SIG-M5 treated with dmso at 0.1 percent for 504 hours (cell line): ENCODE data around the gene ANO6.
A peak's percentile ranks its signal among the peaks of the same experiment; 100 is the strongest.

Source experiments
- DNase-seq: peaks from one replicate; lab custom pipeline; 2025; ENCODE audit not compliant: unreplicated experiment; lab: John Stamatoyannopoulos, UW

ANO6 gene

DNA sequence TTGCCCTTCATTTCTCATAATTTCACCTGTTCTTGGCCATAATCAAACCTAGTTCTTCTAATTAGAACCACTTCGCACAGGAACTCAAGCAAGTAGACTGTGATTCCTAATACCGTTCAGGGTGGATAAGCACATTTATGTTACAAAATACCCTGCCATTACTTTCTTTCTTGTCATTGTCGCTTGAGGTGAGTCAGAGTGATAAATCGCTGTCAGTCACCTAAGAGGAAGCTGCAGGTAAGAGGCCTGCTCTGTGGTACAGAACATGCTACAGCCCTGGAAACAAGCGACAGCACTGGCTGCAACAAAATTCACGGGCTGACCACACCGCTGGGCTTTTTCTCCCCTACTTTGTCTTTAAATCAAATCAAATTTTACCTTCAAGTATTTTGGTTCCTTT lies 218.2 kb downstream of the ANO6 start:
- DNase-seq: no peak

DNA sequence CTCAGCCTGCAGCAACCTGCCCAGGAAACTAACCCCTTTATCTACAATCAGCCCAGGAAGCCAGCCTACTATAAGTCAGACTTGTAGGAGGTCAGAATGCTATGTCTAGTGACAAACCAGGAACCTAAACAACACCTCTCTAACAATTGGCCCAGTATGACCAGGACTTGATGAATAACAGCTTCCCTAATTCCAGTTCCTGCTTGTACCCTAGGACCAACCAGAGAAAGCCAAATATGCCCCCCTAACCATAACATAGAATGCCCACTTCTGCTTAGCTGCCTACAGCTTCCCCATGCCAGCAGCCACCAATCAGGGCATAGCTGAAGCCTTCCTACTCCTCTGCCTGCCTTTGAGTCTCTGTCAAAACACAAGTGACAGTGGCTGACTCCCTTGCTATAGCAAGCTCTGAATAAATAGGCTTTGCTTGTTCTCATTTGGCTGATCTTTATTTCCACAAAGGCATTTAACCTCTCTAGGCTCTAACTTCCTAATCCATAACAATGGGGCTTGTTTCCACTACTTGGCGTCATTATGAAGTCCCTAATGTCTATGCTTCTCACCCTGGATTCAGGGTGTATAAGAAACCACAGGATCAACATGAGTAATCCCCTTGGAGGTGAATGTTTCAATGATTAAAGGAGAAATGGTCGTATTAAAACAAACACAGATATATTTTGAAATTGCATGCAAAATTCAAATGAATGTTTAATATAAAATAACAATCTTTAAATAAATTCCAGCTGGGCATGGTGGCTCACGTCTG lies 220.2 kb downstream of the ANO6 start:
- peak; percentile 77 for DNase-seq

DNA sequence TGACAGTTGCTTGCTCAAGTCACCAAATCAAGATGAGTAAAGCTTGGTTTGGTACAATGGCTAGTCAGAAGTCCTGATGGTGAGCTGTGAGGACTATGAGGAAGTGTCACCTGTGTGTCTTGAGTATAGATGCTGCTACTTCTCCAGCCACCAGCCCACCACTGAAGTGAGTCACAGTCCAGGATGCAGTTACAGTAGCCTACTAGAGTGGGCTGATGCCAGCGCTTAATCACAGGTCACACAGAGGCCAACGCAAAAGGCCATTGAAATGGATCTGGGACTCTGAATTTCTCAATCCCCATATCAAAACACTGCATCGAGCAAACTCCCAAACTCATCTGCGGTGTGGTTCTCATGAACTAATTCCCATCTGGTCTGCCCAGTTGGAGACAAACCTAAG lies 223.1 kb downstream of the ANO6 start:
- DNase-seq: peak; percentile 18

DNA sequence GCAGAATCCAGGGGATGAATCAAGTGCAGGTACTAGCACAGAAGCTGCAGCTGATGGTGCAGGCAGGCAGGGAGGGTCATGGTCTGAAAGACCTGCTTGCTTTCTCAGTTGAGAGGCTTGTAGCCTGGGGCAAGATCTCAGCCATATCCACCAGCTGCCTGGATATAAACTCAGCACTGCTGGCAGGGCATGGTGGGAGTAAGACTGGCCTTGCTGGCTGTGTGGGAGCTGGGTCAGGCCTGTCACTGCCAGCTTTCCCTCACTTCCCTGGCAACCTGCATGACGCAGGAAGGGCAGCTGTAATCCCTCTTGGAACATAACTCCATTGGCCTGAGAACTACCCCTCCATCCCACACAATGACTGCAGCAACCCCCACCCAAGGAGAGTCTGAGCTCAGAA lies 230.1 kb downstream of the ANO6 start:
- no peak for DNase-seq

DNA sequence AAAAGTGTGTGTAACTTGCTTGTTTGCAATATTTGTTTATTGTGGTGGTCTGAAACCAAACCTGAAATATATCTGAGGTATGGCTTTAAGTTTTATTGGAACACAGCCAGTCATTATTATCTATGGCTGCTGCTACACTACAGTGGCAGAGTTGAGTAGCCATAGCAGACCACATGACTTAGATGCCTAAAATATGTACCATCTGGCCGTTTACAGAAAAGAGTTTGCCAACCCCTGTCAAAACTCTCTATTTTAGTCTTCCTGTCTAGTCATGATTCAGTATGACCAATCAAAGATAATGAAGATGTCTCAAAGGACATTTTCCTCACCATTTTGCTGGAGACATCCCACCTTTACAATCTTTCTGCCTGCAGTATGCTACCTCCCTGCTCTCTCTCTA lies 242.3 kb downstream of the ANO6 start:
- no peak for DNase-seq

DNA sequence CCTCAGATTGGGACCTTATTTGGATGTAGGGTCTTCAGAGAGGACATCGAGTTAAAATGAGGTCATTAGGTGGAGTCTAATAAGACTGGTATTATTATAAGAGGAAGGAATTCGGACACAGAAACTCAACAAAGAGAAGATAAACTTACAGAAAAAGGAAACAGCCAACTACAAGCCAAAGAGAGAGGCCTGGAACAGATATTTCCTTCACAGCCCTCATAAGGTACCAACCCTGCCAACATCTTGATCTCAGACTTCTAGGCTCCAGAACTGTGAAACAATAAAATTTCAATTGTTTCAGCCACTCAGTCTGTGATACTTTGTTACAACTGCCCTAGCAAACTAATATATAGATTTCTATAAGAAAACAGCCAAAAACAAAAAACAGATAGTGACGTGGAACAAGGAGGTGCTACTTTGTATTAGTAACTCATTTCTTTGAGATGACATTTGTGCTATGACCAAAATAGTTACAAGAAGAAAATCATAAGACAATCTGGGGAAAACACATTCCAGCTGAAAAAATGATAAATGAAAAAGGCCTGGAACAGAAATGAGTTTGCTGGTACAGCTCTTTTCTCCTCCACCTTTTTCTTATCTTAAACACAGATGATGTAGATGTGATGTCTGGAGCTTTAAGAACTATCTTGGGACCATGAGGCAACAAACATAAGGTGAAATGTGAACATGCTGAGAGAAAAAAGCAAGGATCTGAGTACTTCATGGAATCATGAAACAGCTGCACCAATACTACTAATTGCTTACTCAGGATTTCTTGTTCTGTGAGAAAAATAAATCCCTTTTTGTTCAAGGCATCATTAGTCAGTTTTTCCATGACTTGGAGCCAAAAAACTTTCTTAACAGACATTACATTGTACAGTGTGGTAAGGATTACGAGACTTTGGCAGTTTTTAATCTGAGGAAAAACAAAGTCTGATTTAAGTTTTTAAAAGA lies 243.2 kb downstream of the ANO6 start:
- DNase-seq: no peak

DNA sequence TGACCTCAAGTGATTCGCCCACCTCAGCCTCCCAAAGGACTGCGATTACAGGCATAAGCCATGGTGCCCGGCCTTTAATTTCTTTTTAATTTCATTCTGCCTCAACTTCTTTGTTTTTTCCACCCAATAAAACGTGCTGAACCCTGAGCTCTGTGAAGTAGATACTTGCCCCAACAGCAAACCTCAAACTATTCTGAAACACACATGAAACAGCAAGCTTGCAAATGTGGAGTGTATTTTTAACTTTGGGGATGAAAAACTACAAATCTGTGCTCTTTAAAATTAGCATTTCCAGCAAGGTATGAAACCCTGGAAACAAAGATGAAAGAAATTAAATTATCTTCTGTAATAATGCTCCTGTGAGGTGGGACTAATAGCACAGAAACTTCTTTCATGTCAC lies 246.6 kb downstream of the ANO6 start:
- DNase-seq: no peak

DNA sequence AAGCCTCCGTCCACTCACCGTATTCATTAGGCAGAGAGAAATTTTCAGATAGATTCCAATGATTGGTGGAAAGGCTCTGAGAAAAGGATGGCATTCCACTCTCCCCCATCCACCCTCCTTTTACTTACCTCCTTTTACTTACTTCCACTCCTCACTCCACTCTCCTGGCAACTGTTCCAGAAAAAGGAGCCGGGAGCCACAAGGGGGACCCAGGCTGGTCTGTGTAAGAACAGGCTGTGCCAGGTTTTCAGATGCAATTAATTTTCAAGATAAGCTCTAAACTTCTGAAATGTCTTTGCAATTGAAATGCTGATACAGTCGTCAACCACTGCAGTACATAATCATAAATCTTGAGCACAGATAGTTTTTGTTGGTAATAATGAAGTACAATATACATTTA lies 248.8 kb downstream of the ANO6 start:
- DNase-seq: no peak

DNA sequence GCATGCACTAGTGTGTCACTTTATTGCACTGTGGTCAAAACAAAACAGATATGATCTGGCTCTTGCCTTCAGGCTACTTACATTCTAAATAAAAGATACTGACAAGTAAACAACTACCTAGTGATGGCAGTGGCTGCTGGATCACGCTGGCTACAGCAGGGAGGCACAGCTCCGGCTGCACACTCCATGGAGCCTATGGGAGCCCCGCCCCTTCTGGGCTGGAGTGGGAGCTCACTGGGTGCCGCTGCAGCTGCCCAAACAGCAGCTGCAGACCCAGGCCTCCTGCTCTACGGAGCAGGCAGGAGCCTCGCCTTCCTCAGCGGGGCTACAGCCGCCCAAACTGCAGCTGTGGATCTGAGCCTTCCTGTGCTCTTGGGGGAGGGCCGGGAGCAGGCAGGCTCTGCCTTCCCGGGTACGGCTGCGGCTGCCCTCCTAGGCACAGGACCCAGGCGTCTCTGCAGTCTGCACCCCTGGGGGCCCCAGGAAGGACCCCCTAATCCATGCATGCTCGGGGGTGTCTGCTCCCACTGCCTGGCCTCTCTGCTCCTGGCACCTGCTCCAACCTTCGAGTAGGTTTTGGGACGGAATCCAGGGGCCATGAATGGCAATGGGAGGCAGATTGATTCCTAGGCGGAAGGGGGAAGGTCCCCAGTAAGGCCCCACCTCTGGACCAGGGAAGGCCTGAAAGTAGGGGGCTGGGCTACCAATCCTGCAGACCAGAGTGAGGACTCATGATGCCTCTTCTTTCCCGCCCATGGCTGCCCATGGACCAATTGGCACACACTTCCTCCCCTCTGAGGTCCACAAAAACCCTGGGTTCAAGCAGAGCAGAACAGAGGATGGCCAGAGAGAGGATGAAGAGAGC lies 253.1 kb downstream of the ANO6 start:
- DNase-seq: no peak

DNA sequence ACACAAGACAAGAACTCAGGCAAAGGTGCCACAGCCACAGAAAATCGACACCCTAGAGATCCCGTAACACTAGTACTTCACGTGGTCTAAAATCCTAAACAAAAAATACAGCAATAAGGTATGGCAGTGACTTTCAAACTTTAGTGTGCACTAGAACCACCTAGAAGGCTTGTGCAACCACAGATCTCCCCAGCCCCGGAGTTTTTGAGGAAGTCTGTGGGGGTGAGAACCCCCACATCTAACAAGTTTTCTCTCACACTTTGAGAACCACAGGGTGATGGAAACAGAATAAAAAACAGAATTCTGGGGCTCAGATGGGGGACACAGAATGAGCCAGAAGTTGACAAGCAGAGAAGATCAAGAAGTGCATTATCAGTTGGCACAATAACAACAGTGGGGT lies 254.0 kb downstream of the ANO6 start:
- peak; percentile 1 for DNase-seq

DNA sequence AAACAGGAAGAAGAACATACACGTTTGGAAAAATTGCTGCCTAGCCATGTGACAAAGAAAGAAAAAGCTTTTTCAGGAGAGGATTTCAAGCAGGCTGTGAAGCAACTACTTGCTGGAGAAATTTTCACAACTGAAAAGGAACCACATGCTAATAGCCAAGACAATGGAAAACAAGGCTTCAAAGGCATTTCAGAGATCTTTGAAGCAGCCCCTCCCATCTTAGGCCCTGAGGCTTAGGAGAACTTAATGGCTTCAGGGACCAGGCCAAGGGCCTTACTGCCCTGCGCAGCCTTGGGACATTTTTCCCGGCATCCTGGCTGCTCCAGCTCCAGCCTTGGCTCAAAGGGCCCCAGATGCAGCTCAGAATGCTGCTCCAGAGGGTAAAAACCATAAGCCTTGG lies 257.7 kb downstream of the ANO6 start:
- DNase-seq: no peak

DNA sequence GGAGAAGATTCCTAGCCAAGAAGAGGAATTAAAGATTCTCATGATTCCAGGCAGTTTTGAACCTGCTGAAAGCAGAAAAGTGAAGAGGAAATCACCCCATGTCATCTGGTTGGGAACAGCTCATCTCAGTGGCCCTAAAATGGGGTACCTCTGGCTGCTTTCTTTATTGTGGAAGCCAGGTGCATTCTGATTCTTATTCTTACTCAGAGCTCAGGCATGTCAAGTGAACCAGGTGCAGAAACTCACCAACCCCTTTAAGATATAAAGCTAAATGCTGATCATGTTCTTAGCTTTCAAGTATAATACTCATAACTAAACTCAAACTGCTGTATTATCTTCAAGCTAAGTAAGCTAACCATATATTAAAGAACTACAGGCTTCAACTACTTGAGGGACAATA lies 259.7 kb downstream of the ANO6 start:
- DNase-seq: no peak

DNA sequence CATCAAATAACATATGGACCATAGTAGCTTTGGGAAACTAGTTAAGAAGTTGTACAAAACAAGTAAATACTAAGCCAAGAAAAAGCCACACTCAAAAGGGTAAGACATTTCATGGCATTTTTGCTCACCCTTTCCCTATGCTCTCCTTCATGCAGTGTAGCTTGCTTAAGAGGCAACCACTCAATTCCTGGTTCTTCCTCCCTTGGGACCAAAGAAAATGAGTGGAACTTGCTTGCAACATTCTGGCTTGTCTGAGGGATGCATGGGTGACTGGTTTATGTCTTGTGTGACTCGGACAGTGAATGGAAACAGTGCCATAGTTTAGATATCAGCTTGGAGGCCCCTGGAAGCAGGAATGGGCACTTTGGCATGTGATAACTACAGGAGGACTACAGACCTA lies 261.6 kb downstream of the ANO6 start:
- no peak for DNase-seq

DNA sequence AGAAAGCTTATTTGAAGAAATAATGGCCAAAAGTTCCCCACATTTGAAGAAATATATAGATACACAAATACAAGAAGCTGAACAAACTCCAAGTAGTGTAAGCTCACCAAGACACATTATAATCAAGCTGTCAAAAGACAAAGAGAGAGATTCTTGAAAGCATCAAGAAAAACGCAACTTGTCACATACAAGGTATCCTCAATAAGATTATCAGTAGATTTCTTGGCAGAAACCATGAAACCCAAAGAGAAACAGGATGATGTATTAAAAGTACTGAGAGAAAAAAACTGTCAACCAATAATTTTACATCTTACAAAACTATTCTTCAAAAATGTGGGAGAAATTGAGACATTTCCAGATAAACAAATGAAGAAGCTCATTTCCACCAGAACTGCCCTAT lies 263.0 kb downstream of the ANO6 start:
- no peak for DNase-seq

DNA sequence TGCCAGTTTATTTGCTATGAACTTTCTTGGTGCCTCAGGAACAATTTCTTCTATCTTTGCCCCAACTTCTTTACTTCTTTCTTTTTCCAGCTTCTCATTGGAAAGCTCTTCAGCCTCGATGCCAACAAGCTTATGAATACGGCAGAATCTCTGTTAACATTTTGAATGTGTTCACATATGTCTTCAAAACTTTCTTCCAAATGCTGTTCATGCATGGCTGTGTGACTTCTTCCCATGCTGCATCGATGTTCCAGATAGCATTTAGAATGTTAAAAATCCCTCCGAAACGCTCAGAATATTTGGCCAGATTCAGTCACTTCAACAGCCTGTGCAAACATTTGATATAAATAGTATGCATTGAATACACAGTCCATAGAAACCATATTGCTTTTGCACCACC lies 265.9 kb downstream of the ANO6 start:
- DNase-seq: no peak

DNA sequence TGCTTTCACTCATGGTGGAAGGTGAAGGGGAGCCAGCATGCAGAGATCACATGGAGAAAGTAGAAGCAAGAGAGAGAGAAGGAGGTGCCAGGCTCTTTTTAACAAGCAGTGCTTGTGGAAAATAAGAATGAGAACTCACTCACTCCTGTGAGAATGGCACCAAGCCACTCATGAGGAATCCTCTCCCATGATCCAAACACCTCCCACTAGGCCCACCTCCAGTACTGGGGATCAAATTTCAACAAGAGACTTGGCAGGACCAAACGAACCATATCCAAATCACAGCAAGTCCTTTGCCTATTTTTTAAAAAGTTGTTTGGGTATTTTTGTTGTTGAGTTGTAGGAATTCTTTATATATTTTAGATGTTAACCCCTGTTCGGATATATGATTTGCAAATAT lies 267.7 kb downstream of the ANO6 start:
- no peak for DNase-seq
